Keratinocyte (primary cell): ENCODE results near the gene PAXIP1. TPM values are rescaled to one million over a fixed set of nuclear protein-coding genes. Genes with fewer than 3 reads are reported as not detected.

Experiments used
- DNase-seq: peaks from one replicate; pipeline ENCODE4 v3.0.0-alpha.2; 2011; ENCODE audit warnings: low read depth, missing footprints, low spot score
- FAIRE-seq: peaks from 2 replicates; lab custom pipeline; 2011; peaks lifted over from hg19 to GRCh38; lab: Jason Lieb, UNC
- H2AFZ ChIP-seq: 2 replicates; pipeline ENCODE4 v1.6.0; 2012; ENCODE audit warnings: low read length, control low read depth, inconsistent platforms; ENCODE audit not compliant: control insufficient read depth
- H3K27ac ChIP-seq: 2 replicates; pipeline ENCODE4 v1.5.1; 2011; ENCODE audit warnings: low read length; ENCODE audit not compliant: control insufficient read depth, insufficient read depth
- H3K27me3 ChIP-seq: 3 replicates; pipeline ENCODE4 v1.6.0; 2011; ENCODE audit warnings: low read length; ENCODE audit not compliant: control insufficient read depth, insufficient read depth; ENCODE audit errors: extremely low read depth
- H3K36me3 ChIP-seq, 2 experiments: 2 replicates in 1 of 2; 3 replicates in 1 of 2; pipeline ENCODE4 v1.5.1; 2011; ENCODE audit warnings: low read length in 2 of 2, mild to moderate bottlenecking in 1 of 2; ENCODE audit not compliant: control insufficient read depth in 2 of 2, insufficient read depth in 2 of 2; ENCODE audit errors: extremely low read depth in 1 of 2
- H3K4me1 ChIP-seq: 3 replicates; pipeline ENCODE4 v1.5.1; 2011; ENCODE audit warnings: low read length; ENCODE audit not compliant: control insufficient read depth, insufficient read depth; ENCODE audit errors: extremely low read depth
- H3K4me2 ChIP-seq: 3 replicates; pipeline ENCODE4 v1.6.0; 2011; ENCODE audit warnings: low read depth, low read length; ENCODE audit not compliant: control insufficient read depth, insufficient read depth; ENCODE audit errors: extremely low read depth
- H3K4me3 ChIP-seq, 3 experiments: fragments of 200-600 bp in 1 of 3; sonication (generic) in 1 of 3; 2 replicates in 2 of 3; 3 replicates in 1 of 3; pipeline ENCODE4 v1.5.1; 2011 to 2016; ENCODE audit warnings: low read length in 3 of 3, mild to moderate bottlenecking in 3 of 3, control low read depth in 2 of 3, inconsistent platforms in 1 of 3, low read depth in 1 of 3, mixed read lengths in 1 of 3, mixed run types in 1 of 3, moderate library complexity in 1 of 3; ENCODE audit not compliant: control insufficient read depth in 2 of 3, insufficient read depth in 2 of 3; ENCODE audit errors: extremely low read depth in 1 of 3
- H3K79me2 ChIP-seq: 2 replicates; pipeline ENCODE4 v1.6.0; 2012; ENCODE audit warnings: low read length; ENCODE audit not compliant: control insufficient read depth, insufficient read depth
- H3K9ac ChIP-seq: 3 replicates; pipeline ENCODE4 v1.6.0; 2011; ENCODE audit warnings: low read length; ENCODE audit not compliant: control insufficient read depth, insufficient read depth; ENCODE audit errors: extremely low read depth
- H3K9me1 ChIP-seq: 3 replicates; pipeline ENCODE4 v1.6.0; 2011; ENCODE audit warnings: low read length; ENCODE audit not compliant: control insufficient read depth, insufficient read depth; ENCODE audit errors: extremely low read depth
- H3K9me3 ChIP-seq: 2 replicates; pipeline ENCODE4 v1.5.1; 2012; ENCODE audit warnings: low read depth, low read length; ENCODE audit not compliant: control insufficient read depth
- H4K20me1 ChIP-seq: 3 replicates; pipeline ENCODE4 v1.6.0; 2011; ENCODE audit warnings: low read length; ENCODE audit not compliant: control insufficient read depth, insufficient read depth; ENCODE audit errors: extremely low read depth
- CTCF ChIP-seq, 3 experiments: IDR thresholded peaks in 1 of 3; conservative IDR thresholded peaks in 1 of 3; optimal IDR thresholded peaks in 1 of 3; 2 replicates in 2 of 3; 3 replicates in 1 of 3; pipeline versions ENCODE3 to v1.5.1; 2011; ENCODE audit warnings: low read length in 3 of 3, mild to moderate bottlenecking in 3 of 3, moderate library complexity in 2 of 3, control low read depth in 1 of 3, inconsistent platforms in 1 of 3; ENCODE audit not compliant: insufficient read depth in 2 of 3; ENCODE audit errors: extremely low read depth in 1 of 3
- EZH2 ChIP-seq: IDR thresholded peaks from one replicate; pipeline ENCODE4 v1.6.1; 2012; ENCODE audit warnings: inconsistent platforms, mild to moderate bottlenecking, low read length, moderate library complexity
- dilution Hi-C: fragments of 300-500 bp; cut with MboI; formaldehyde crosslinking; loops from one replicate; pipeline ENCODE4 v1.7.0; 2020; ENCODE audit warnings: low sequenced_read_pairs; ENCODE audit not compliant: extremely low pct_ligation_motif_present
- polyA plus RNA-seq, 5 experiments: library from polyadenylated mRNA; depleted of rRNA in 3 of 5; stranded (reverse) in 3 of 5; stranded (forward) in 1 of 5; unstranded in 1 of 5; fragments of >200 nt; gene quantifications; 1 replicate in 1 of 5; 2 replicates in 3 of 5; 3 replicates in 1 of 5; pipeline versions ENCODE4 v1.2.1 to v1.2.3, GENCODE V29; 2011 to 2012; ENCODE audit warnings: missing spikeins in 2 of 5, low read depth in 1 of 5, low replicate concordance in 1 of 5

PAXIP1 gene
- polyA plus RNA-seq, 1 donor (not counting 4 experiments of a cell fraction or from before 2014, with no cell fraction given) = 9.4 TPM

- Histone ChIP-seq H4K20me1 (no peaks in the 10 kb centered on the region), H3K9me3 (peaks cover 2% of the 10 kb centered on the region), H3K36me3 (no peaks in the 10 kb centered on the region), H2AFZ (no peak overlapping the region), H3K9me1 (no peaks in the 10 kb centered on the region), H3K27me3 (peaks cover 15% of the 10 kb centered on the region), H3K4me2 (no peak overlapping the region), H3K4me1 (no peaks in the 10 kb centered on the region), H3K79me2 (no peaks in the 10 kb centered on the region), H3K27ac (no peak overlapping the region), H3K4me3 (no peak overlapping the region), H3K9ac (no peak overlapping the region)
- FAIRE-seq (no peak), DNase-seq (no peak)
- TF ChIP-seq CTCF (optimal IDR thresholded peaks at IDR 0.05 in 1 of 3, IDR thresholded peaks at IDR 0.05 in 1 of 3, conservative IDR thresholded peaks at IDR 0.05 in 1 of 3; ENCODE audit: extremely low read depth in 1 of 3, insufficient read depth in 2 of 3, low read length in 3 of 3) (no peak), EZH2 (no peak)
- dilution Hi-C loops = no loop called here
Observed at GRCh38 chr7:154911411-154911810, 91.5 kb downstream of the PAXIP1 start.

- H3K27ac ChIP-seq = no peak overlapping the region
- no peaks in the 10 kb centered on the region for H3K36me3 ChIP-seq
- no peaks in the 10 kb centered on the region for H3K79me2 ChIP-seq
- no peaks in the 10 kb centered on the region for H3K4me1 ChIP-seq
- DNase-seq (no peak), FAIRE-seq (no peak)
- no peak overlapping the region for H3K4me3 ChIP-seq
- no peak overlapping the region for H2AFZ ChIP-seq
- no peaks in the 10 kb centered on the region for H4K20me1 ChIP-seq
- H3K9me1 ChIP-seq = no peaks in the 10 kb centered on the region
- dilution Hi-C loops = no loop called here
- peaks cover 2% of the 10 kb centered on the region for H3K9me3 ChIP-seq
- TF ChIP-seq EZH2 (no peak), CTCF (optimal IDR thresholded peaks at IDR 0.05 in 1 of 3, IDR thresholded peaks at IDR 0.05 in 1 of 3, conservative IDR thresholded peaks at IDR 0.05 in 1 of 3; ENCODE audit: extremely low read depth in 1 of 3, insufficient read depth in 2 of 3, low read length in 3 of 3) (no peak)
- no peak overlapping the region for H3K4me2 ChIP-seq
- H3K27me3 ChIP-seq = peaks cover 15% of the 10 kb centered on the region
- no peak overlapping the region for H3K9ac ChIP-seq
Observed at GRCh38 chr7:154910977-154911376, 91.9 kb downstream of the PAXIP1 start.
